Neural cell (in vitro differentiated cells): Measurements from ENCODE around the gene ISYNA1.

ENCODE experiments used
- CTCF ChIP-seq: fragments of 450-650 bp; IDR thresholded peaks from 2 replicates; pipeline ENCODE4 v1.5.1; 2014; ENCODE audit warnings: antibody characterized with exemption, mild to moderate bottlenecking, moderate library complexity; ENCODE audit not compliant: poor library complexity, severe bottlenecking
- EP300 ChIP-seq: fragments of 450-650 bp; conservative IDR thresholded peaks from 2 replicates; pipeline ENCODE4 v1.6.1; 2014; ENCODE audit warnings: antibody characterized with exemption, mild to moderate bottlenecking, moderate library complexity; ENCODE audit not compliant: poor library complexity, severe bottlenecking
- EZH2 ChIP-seq: fragments of 200-600, 300-800 bp; shearing (Covaris generic), sonication (generic); IDR thresholded peaks from 2 replicates; pipeline ENCODE4 v1.6.1; 2014; ENCODE audit warnings: antibody characterized with exemption, low read length, borderline replicate concordance, mild to moderate bottlenecking; ENCODE audit not compliant: insufficient read depth, poor library complexity, severe bottlenecking
- MXI1 ChIP-seq: fragments of 450-650 bp; conservative IDR thresholded peaks from 2 replicates; pipeline ENCODE4 v1.6.1; 2014; ENCODE audit warnings: antibody characterized with exemption, mild to moderate bottlenecking; ENCODE audit not compliant: poor library complexity, severe bottlenecking
- POLR2AphosphoS5 ChIP-seq: IDR thresholded peaks from 2 replicates; pipeline ENCODE4 v1.6.1; 2012
- RAD21 ChIP-seq: fragments of 450-650 bp; conservative IDR thresholded peaks from 2 replicates; pipeline ENCODE4 v1.6.1; 2014; ENCODE audit warnings: antibody characterized with exemption, mild to moderate bottlenecking, moderate library complexity
- REST ChIP-seq: IDR thresholded peaks from 2 replicates; pipeline ENCODE4 v1.6.1; 2012; ENCODE audit warnings: borderline replicate concordance
- SMC3 ChIP-seq: fragments of 450-650 bp; conservative IDR thresholded peaks from 2 replicates; pipeline ENCODE4 v1.6.1; 2014; ENCODE audit warnings: antibody characterized with exemption, mild to moderate bottlenecking, moderate library complexity; ENCODE audit not compliant: poor library complexity
- TAF1 ChIP-seq: IDR thresholded peaks from 2 replicates; pipeline ENCODE4 v1.6.1; 2012; ENCODE audit warnings: low read depth

- TF ChIP-seq REST (no peak), CTCF (no peak), SMC3 (no peak), EP300 (no peak), EZH2 (no peak), TAF1 (no peak), RAD21 (no peak), POLR2AphosphoS5 (no peak), MXI1 (no peak)
These were observed 37.9 kb upstream of the ISYNA1 start for GRCh38 chr19:18475762-18476331.
